ENCODE results near the gene PCDHA6.
"Not testable (repeated sequence)": the region's sequence is repeated elsewhere in the genome, so short reads cannot be mapped to it uniquely, and the experiment has no call there.

DNA sequence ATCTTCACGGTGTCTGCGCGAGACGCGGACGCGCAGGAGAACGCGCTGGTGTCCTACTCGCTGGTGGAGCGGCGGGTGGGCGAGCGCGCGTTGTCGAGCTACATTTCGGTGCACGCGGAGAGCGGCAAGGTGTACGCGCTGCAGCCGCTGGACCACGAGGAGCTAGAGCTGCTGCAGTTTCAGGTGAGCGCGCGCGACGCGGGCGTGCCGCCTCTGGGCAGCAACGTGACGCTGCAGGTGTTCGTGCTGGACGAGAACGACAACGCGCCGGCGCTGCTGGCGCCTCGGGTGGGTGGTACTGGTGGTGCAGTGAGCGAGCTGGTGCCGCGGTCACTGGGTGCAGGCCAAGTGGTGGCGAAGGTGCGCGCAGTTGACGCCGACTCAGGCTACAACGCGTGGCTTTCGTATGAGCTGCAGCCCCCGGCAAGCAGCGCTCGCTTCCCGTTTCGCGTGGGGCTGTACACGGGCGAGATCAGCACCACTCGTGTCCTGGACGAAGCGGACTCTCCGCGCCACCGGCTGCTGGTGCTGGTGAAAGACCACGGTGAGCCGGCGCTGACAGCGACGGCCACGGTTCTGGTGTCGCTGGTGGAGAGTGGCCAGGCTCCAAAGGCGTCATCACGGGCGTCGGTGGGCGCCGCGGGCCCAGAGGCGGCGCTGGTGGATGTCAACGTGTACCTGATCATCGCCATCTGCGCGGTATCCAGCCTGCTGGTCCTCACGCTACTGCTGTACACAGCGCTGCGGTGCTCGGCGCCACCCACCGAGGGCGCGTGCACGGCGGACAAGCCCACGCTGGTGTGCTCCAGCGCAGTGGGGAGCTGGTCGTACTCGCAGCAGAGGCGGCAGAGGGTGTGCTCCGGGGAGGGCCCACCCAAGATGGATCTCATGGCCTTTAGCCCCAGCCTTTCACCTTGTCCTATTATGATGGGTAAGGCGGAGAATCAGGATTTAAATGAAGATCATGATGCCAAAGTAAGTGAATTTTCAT lies 2.0 kb downstream of the PCDHA6 start:
- TF ChIP-seq, protein P1, sequence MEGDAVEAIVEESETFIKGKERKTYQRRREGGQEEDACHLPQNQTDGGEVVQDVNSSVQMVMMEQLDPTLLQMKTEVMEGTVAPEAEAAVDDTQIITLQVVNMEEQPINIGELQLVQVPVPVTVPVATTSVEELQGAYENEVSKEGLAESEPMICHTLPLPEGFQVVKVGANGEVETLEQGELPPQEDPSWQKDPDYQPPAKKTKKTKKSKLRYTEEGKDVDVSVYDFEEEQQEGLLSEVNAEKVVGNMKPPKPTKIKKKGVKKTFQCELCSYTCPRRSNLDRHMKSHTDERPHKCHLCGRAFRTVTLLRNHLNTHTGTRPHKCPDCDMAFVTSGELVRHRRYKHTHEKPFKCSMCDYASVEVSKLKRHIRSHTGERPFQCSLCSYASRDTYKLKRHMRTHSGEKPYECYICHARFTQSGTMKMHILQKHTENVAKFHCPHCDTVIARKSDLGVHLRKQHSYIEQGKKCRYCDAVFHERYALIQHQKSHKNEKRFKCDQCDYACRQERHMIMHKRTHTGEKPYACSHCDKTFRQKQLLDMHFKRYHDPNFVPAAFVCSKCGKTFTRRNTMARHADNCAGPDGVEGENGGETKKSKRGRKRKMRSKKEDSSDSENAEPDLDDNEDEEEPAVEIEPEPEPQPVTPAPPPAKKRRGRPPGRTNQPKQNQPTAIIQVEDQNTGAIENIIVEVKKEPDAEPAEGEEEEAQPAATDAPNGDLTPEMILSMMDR (IDR thresholded peaks at IDR 0.05 in 2 of 3, conservative IDR thresholded peaks at IDR 0.05 in 1 of 3; ENCODE audit: control insufficient read depth in 2 of 3, extremely low read depth in 1 of 3, insufficient read depth in 1 of 3, low read depth in 3 of 3, low read length in 3 of 3), result not testable (repeated sequence)
- not testable (repeated sequence) for TF ChIP-seq EZH2 (IDR thresholded peaks at IDR 0.05; ENCODE audit: borderline replicate concordance, control insufficient read depth, low read depth, low read length); ZNF274 (IDR thresholded peaks at IDR 0.05; ENCODE audit: insufficient read depth, insufficient read length); ZNF24 (IDR thresholded peaks at IDR 0.05); ZNF207 (IDR thresholded peaks at IDR 0.05; ENCODE audit: borderline replicate concordance)

Data from GM12878 (cell line).